Adipocyte (in vitro differentiated cells): ENCODE results near the gene CRTAP.

ENCODE experiments used
- DNase-seq: peaks from one replicate; pipeline ENCODE4 v3.0.0-alpha.2; 2015; ENCODE audit warnings: low read depth
- H3K27me3 ChIP-seq: replicated peaks from 2 replicates; pipeline ENCODE4 v1.7.0; 2013; ENCODE audit warnings: mild to moderate bottlenecking, low read length, moderate library complexity; ENCODE audit not compliant: control insufficient read depth, insufficient read depth
- H3K36me3 ChIP-seq: 2 replicates; pipeline ENCODE4 v1.7.0; 2013; ENCODE audit warnings: low read length, mild to moderate bottlenecking, moderate library complexity; ENCODE audit not compliant: control insufficient read depth, insufficient read depth, severe bottlenecking
- H3K4me1 ChIP-seq: 2 replicates; pipeline ENCODE4 v1.7.0; 2013; ENCODE audit warnings: mild to moderate bottlenecking, low read length, moderate library complexity; ENCODE audit not compliant: control insufficient read depth, insufficient read depth
- H3K4me3 ChIP-seq: 2 replicates; pipeline ENCODE4 v1.7.0; 2013; ENCODE audit warnings: mild to moderate bottlenecking, low read length, moderate library complexity
- H3K9ac ChIP-seq: 2 replicates; pipeline ENCODE4 v1.7.0; 2013; ENCODE audit warnings: mild to moderate bottlenecking, low read length, moderate library complexity
- H3K9me3 ChIP-seq: 2 replicates; pipeline ENCODE4 v1.7.0; 2013; ENCODE audit warnings: mild to moderate bottlenecking, low read length, moderate library complexity; ENCODE audit not compliant: control insufficient read depth

The CRTAP gene

GRCh38 chr3:33081812-33082211 lies 32.0 kb upstream of the CRTAP start:
- no peak overlapping the region for H3K4me3 ChIP-seq
- DNase-seq, result no peak
- H3K9me3 ChIP-seq, result no peaks in the 10 kb centered on the region
- no peak overlapping the region for H3K9ac ChIP-seq
- H3K36me3 ChIP-seq, result peaks cover 5% of the 10 kb centered on the region
- peaks cover 17% of the 10 kb centered on the region for H3K4me1 ChIP-seq
- H3K27me3 ChIP-seq, result no peaks in the 10 kb centered on the region

- no peaks in the 10 kb centered on the region for H3K27me3 ChIP-seq
- H3K9me3 ChIP-seq, result no peaks in the 10 kb centered on the region
- no peak overlapping the region for H3K4me3 ChIP-seq
- peaks cover 23% of the 10 kb centered on the region for H3K4me1 ChIP-seq
- H3K9ac ChIP-seq, result no peak overlapping the region
- no peak for DNase-seq
- no peaks in the 10 kb centered on the region for H3K36me3 ChIP-seq
Observed at GRCh38 chr3:33083958-33084357, 29.9 kb upstream of the CRTAP start.

- Histone ChIP-seq H3K4me1 (peaks cover 29% of the 10 kb centered on the region), H3K4me3 (no peak overlapping the region)
- no peak for DNase-seq
Observed at GRCh38 chr3:33088691-33089090, 25.1 kb upstream of the CRTAP start.

GRCh38 chr3:33089515-33089914 lies 24.3 kb upstream of the CRTAP start:
- no peak for DNase-seq
- H3K27me3 ChIP-seq, result no peaks in the 10 kb centered on the region
- H3K4me1 ChIP-seq, result peaks cover 24% of the 10 kb centered on the region
- no peak overlapping the region for H3K4me3 ChIP-seq
- H3K9me3 ChIP-seq, result no peaks in the 10 kb centered on the region
- H3K9ac ChIP-seq, result no peak overlapping the region
- peaks cover 26% of the 10 kb centered on the region for H3K36me3 ChIP-seq

More at GRCh38 chr3:33088691-33089090, 25.1 kb upstream of the CRTAP start:
- H3K36me3 ChIP-seq, result peaks cover 24% of the 10 kb centered on the region
- peak overlapping the region; percentile 20 for H3K9ac ChIP-seq
- no peaks in the 10 kb centered on the region for H3K9me3 ChIP-seq
- no peaks in the 10 kb centered on the region for H3K27me3 ChIP-seq

- Histone ChIP-seq H3K9me3 (no peaks in the 10 kb centered on the region), H3K27me3 (no peaks in the 10 kb centered on the region), H3K36me3 (peaks cover 26% of the 10 kb centered on the region), H3K9ac (no peak overlapping the region), H3K4me1 (peaks cover 22% of the 10 kb centered on the region), H3K4me3 (no peak overlapping the region)
- no peak for DNase-seq
Observed at GRCh38 chr3:33091746-33092145, 22.1 kb upstream of the CRTAP start.

- no peak for DNase-seq
- H3K9ac ChIP-seq, result no peak overlapping the region
- peaks cover 26% of the 10 kb centered on the region for H3K36me3 ChIP-seq
- H3K4me3 ChIP-seq, result no peak overlapping the region
- H3K27me3 ChIP-seq, result no peaks in the 10 kb centered on the region
- no peaks in the 10 kb centered on the region for H3K9me3 ChIP-seq
- peaks cover 23% of the 10 kb centered on the region for H3K4me1 ChIP-seq
Observed at GRCh38 chr3:33092496-33093254, 21.1 kb upstream of the CRTAP start.

- no peak overlapping the region for H3K9ac ChIP-seq
- no peaks in the 10 kb centered on the region for H3K9me3 ChIP-seq
- H3K27me3 ChIP-seq, result no peaks in the 10 kb centered on the region
- H3K4me3 ChIP-seq, result no peak overlapping the region
- peaks cover 24% of the 10 kb centered on the region for H3K4me1 ChIP-seq
- DNase-seq, result no peak
- peaks cover 26% of the 10 kb centered on the region for H3K36me3 ChIP-seq
Observed at GRCh38 chr3:33093847-33094246, 20.0 kb upstream of the CRTAP start.

- no peak for DNase-seq
- Histone ChIP-seq H3K4me3 (peak overlapping the region; percentile 98), H3K9ac (peak overlapping the region; percentile 99), H3K9me3 (no peaks in the 10 kb centered on the region), H3K36me3 (peaks cover 22% of the 10 kb centered on the region), H3K27me3 (no peaks in the 10 kb centered on the region), H3K4me1 (peaks cover 17% of the 10 kb centered on the region)
Observed at GRCh38 chr3:33095436-33095835, 18.4 kb upstream of the CRTAP start.

- no peaks in the 10 kb centered on the region for H3K27me3 ChIP-seq
- H3K4me1 ChIP-seq, result peaks cover 17% of the 10 kb centered on the region
- peak; percentile 68 for DNase-seq
Observed at GRCh38 chr3:33096093-33096868, 17.5 kb upstream of the CRTAP start.

GRCh38 chr3:33099109-33099645 lies 14.6 kb upstream of the CRTAP start:
- H3K27me3 ChIP-seq, result no peaks in the 10 kb centered on the region
- H3K4me1 ChIP-seq, result peaks cover 22% of the 10 kb centered on the region
- no peak overlapping the region for H3K9ac ChIP-seq
- H3K36me3 ChIP-seq, result no peaks in the 10 kb centered on the region
- no peak overlapping the region for H3K4me3 ChIP-seq
- no peak for DNase-seq
- no peaks in the 10 kb centered on the region for H3K9me3 ChIP-seq

More at GRCh38 chr3:33096093-33096868, 17.5 kb upstream of the CRTAP start:
- Histone ChIP-seq H3K9me3 (no peaks in the 10 kb centered on the region), H3K36me3 (peaks cover 19% of the 10 kb centered on the region), H3K9ac (peak overlapping the region; percentile 99), H3K4me3 (peak overlapping the region; percentile 98)

- no peaks in the 10 kb centered on the region for H3K36me3 ChIP-seq
- H3K9ac ChIP-seq, result no peak overlapping the region
- H3K9me3 ChIP-seq, result no peaks in the 10 kb centered on the region
- DNase-seq, result no peak
- H3K27me3 ChIP-seq, result no peaks in the 10 kb centered on the region
- H3K4me3 ChIP-seq, result no peak overlapping the region
- H3K4me1 ChIP-seq, result peaks cover 24% of the 10 kb centered on the region
Observed at GRCh38 chr3:33099701-33100100, 14.1 kb upstream of the CRTAP start.
